MM.1S (cell line): Measurements from ENCODE around the gene GSE1.

ENCODE experiments used
- DNase-seq: peaks from one replicate; pipeline ENCODE4 v3.0.0-alpha.2; 2015
- H2AFZ ChIP-seq: fragments of 300-600 bp; sonication (generic); 2 replicates; pipeline ENCODE4 v1.6.0; 2016; ENCODE audit warnings: antibody characterized with exemption, low read length
- H3F3A ChIP-seq: fragments of 300-600 bp; sonication (generic); 2 replicates; pipeline ENCODE4 v1.6.1; 2016; ENCODE audit warnings: mild to moderate bottlenecking, antibody characterized with exemption, low read length, moderate library complexity, mixed read lengths; ENCODE audit not compliant: insufficient read depth
- H3K27ac ChIP-seq: fragments of 300-600 bp; sonication (generic); 2 replicates; pipeline ENCODE4 v1.5.1; 2016; ENCODE audit warnings: mild to moderate bottlenecking, low read length
- H3K27me3 ChIP-seq: fragments of 300-600 bp; sonication (generic); replicated peaks from 2 replicates; pipeline ENCODE4 v1.6.0; 2016; ENCODE audit warnings: low read length; ENCODE audit not compliant: insufficient read depth
- H3K36me3 ChIP-seq: fragments of 300-600 bp; sonication (generic); replicated peaks from 2 replicates; pipeline ENCODE4 v1.6.1; 2016; ENCODE audit warnings: mild to moderate bottlenecking, low read length, mixed read lengths; ENCODE audit not compliant: insufficient read depth
- H3K4me1 ChIP-seq: fragments of 300-600 bp; sonication (generic); 2 replicates; pipeline ENCODE4 v1.6.1; 2016; ENCODE audit warnings: low read length, mixed read lengths
- H3K4me2 ChIP-seq: fragments of 300-600 bp; sonication (generic); 2 replicates; pipeline ENCODE4 v1.6.0; 2016; ENCODE audit warnings: low read depth, low read length
- H3K4me3 ChIP-seq: fragments of 300-600 bp; sonication (generic); 2 replicates; pipeline ENCODE4 v1.5.1; 2016; ENCODE audit warnings: low read length, mixed read lengths
- H3K79me2 ChIP-seq: fragments of 300-600 bp; sonication (generic); 2 replicates; pipeline ENCODE4 v1.6.1; 2016; ENCODE audit warnings: mixed run types, low read length, mixed read lengths
- H3K9ac ChIP-seq: fragments of 300-600 bp; sonication (generic); 2 replicates; pipeline ENCODE4 v1.6.1; 2016; ENCODE audit warnings: low read length, mixed read lengths
- H3K9me2 ChIP-seq: fragments of 300-600 bp; sonication (generic); replicated peaks from 2 replicates; pipeline ENCODE4 v1.6.1; 2016; ENCODE audit warnings: mild to moderate bottlenecking, low read length, mixed read lengths; ENCODE audit not compliant: insufficient read depth
- H3K9me3 ChIP-seq: fragments of 300-600 bp; sonication (generic); replicated peaks from 2 replicates; pipeline ENCODE4 v1.6.1; 2016; ENCODE audit warnings: mild to moderate bottlenecking, low read length, mixed read lengths; ENCODE audit not compliant: insufficient read depth
- H4K20me1 ChIP-seq: fragments of 300-600 bp; sonication (generic); 2 replicates; pipeline ENCODE4 v1.6.1; 2016; ENCODE audit warnings: mild to moderate bottlenecking, low read length, moderate library complexity, mixed read lengths; ENCODE audit not compliant: insufficient read depth
- CTCF ChIP-seq: fragments of 300-600 bp; sonication (generic); IDR thresholded peaks from 2 replicates; pipeline ENCODE4 v1.5.1; 2016; ENCODE audit warnings: antibody characterized with exemption, low read length, mixed read lengths
- EZH2 ChIP-seq: fragments of 300-600 bp; sonication (generic); optimal IDR thresholded peaks from 2 replicates; pipeline ENCODE3; 2017; ENCODE audit warnings: low read depth, mild to moderate bottlenecking, antibody characterized with exemption, low read length, mixed read lengths
- EZH2phosphoT487 ChIP-seq: fragments of 300-600 bp; sonication (generic); IDR thresholded peaks from 2 replicates; pipeline ENCODE4 v1.6.1; 2018; ENCODE audit warnings: antibody characterized with exemption, low read length

The GSE1 gene

GRCh38 chr16:85680352-85680944 lies 67.3 kb downstream of the GSE1 start:
- Histone ChIP-seq H3K9me2 (no peaks in the 10 kb centered on the region), H3F3A (peaks cover 10% of the 10 kb centered on the region), H3K36me3 (no peaks in the 10 kb centered on the region; the same call in 1 of the 2 replicates), H2AFZ (no peak overlapping the region), H3K27me3 (no peaks in the 10 kb centered on the region), H3K4me1 (peaks cover 19% of the 10 kb centered on the region), H3K9ac (no peak overlapping the region), H3K9me3 (no peaks in the 10 kb centered on the region), H3K4me2 (no peak overlapping the region), H4K20me1 (no peaks in the 10 kb centered on the region), H3K4me3 (no peak overlapping the region), H3K27ac (no peak overlapping the region), H3K79me2 (peaks cover 12% of the 10 kb centered on the region; the same call in 1 of the 2 replicates)
- no peak for DNase-seq
- TF ChIP-seq CTCF (no peak), EZH2 (no peak), EZH2phosphoT487 (no peak)

- DNase-seq: no peak
Observed at GRCh38 chr16:85681255-85681654, 68.1 kb downstream of the GSE1 start.

GRCh38 chr16:85682516-85682915 lies 69.4 kb downstream of the GSE1 start:
- no peaks in the 10 kb centered on the region for H3K27me3 ChIP-seq
- TF ChIP-seq EZH2: no peak
- TF ChIP-seq EZH2phosphoT487: no peak
- TF ChIP-seq CTCF: no peak
- no peaks in the 10 kb centered on the region for H4K20me1 ChIP-seq
- H3K36me3 ChIP-seq: no peaks in the 10 kb centered on the region; the same call in 1 of the 2 replicates
- DNase-seq: no peak
- H2AFZ ChIP-seq: no peak overlapping the region
- no peak overlapping the region for H3K4me2 ChIP-seq
- H3K4me1 ChIP-seq: peaks cover 3% of the 10 kb centered on the region
- no peaks in the 10 kb centered on the region for H3K9me2 ChIP-seq
- H3K9me3 ChIP-seq: no peaks in the 10 kb centered on the region
- H3F3A ChIP-seq: no peaks in the 10 kb centered on the region
- H3K79me2 ChIP-seq: peaks cover 22% of the 10 kb centered on the region
- H3K27ac ChIP-seq: no peak overlapping the region
- H3K9ac ChIP-seq: no peak overlapping the region
- H3K4me3 ChIP-seq: no peak overlapping the region

More at GRCh38 chr16:85681255-85681654, 68.1 kb downstream of the GSE1 start:
- Histone ChIP-seq H3K27ac (no peak overlapping the region), H3K9me3 (no peaks in the 10 kb centered on the region), H3K4me3 (no peak overlapping the region), H3K4me2 (no peak overlapping the region), H4K20me1 (no peaks in the 10 kb centered on the region), H3K27me3 (no peaks in the 10 kb centered on the region), H3F3A (0 out of 2 replicates have a peak, but pooled peaks cover 1% of the 10 kb centered on the region), H3K4me1 (peaks cover 11% of the 10 kb centered on the region), H3K79me2 (peaks cover 12% of the 10 kb centered on the region; the same call in 1 of the 2 replicates), H3K36me3 (no peaks in the 10 kb centered on the region; the same call in 1 of the 2 replicates), H3K9me2 (no peaks in the 10 kb centered on the region), H3K9ac (no peak overlapping the region), H2AFZ (no peak overlapping the region)
- TF ChIP-seq EZH2phosphoT487 (no peak), EZH2 (no peak), CTCF (no peak)
